Caco-2 (cell line): Measurements from ENCODE around the gene HES4. TPM values are rescaled to one million over a fixed set of nuclear protein-coding genes. Genes with fewer than 3 reads are reported as not detected.

Experiments used
- BruUV-seq: library from RNA; stranded (reverse); fragments of 400-500 nt; replicated peaks from 2 replicates; lab custom pipeline; 2021; lab: Mats Ljungman, UMichigan
- CTCF ChIA-PET: fragments of 300-600 bp; sonication (Branson Sonifier 250); formaldehyde crosslinking; loops from one replicate; lab custom pipeline; 2022; ENCODE audit warnings: antibody characterized with exemption; lab: Charles Lee
- POLR2A ChIA-PET: fragments of 300-600 bp; sonication (Branson Sonifier 250); formaldehyde crosslinking; loops from one replicate; lab custom pipeline; 2022; ENCODE audit warnings: antibody characterized with exemption; lab: Charles Lee
- DNase-seq, 2 experiments: peaks; one replicate each; pipeline versions ENCODE4 v3.0.0 to v3.0.0-alpha.2; 2020 to 2022
- H3K27me3 ChIP-seq: replicated peaks from 2 replicates; pipeline ENCODE4 v1.6.0; 2011; ENCODE audit warnings: low read length; ENCODE audit not compliant: control insufficient read depth, insufficient read depth
- H3K36me3 ChIP-seq: 2 replicates; pipeline ENCODE4 v1.5.1; 2011; ENCODE audit warnings: low read length; ENCODE audit not compliant: control insufficient read depth, insufficient read depth
- H3K4me1 ChIP-seq: fragments of 250-450 bp; sonication (Bioruptor Pico); 2 replicates; pipeline ENCODE4 v1.5.1; 2020; ENCODE audit warnings: mild to moderate bottlenecking
- H3K4me3 ChIP-seq: 2 replicates; pipeline ENCODE4 v1.5.1; 2011; ENCODE audit warnings: low read depth, mild to moderate bottlenecking, control low read depth, low read length
- H3K9me3 ChIP-seq: fragments of 250-450 bp; sonication (Bioruptor Pico); 2 replicates; pipeline ENCODE4 v1.5.1; 2020; ENCODE audit warnings: mild to moderate bottlenecking, moderate library complexity
- H3K27ac Mint-ChIP-seq: one replicate; pipeline ENCODE4 v1.8.0; 2022; ENCODE audit warnings: mixed read lengths; ENCODE audit not compliant: unreplicated experiment
- H3K27me3 Mint-ChIP-seq: one replicate; pipeline ENCODE4 v1.8.0; 2022; ENCODE audit warnings: mixed read lengths; ENCODE audit not compliant: insufficient read depth, unreplicated experiment
- H3K36me3 Mint-ChIP-seq: one replicate; pipeline ENCODE4 v1.8.0; 2022; ENCODE audit warnings: mild to moderate bottlenecking, mixed read lengths; ENCODE audit not compliant: insufficient read depth, unreplicated experiment
- H3K4me1 Mint-ChIP-seq: one replicate; pipeline ENCODE4 v1.8.0; 2022; ENCODE audit warnings: low read depth, mixed read lengths; ENCODE audit not compliant: unreplicated experiment
- H3K4me3 Mint-ChIP-seq: one replicate; pipeline ENCODE4 v1.8.0; 2022; ENCODE audit warnings: mild to moderate bottlenecking, moderate library complexity, mixed read lengths; ENCODE audit not compliant: unreplicated experiment
- H3K9me3 Mint-ChIP-seq: one replicate; pipeline ENCODE4 v1.8.0; 2022; ENCODE audit warnings: mixed read lengths; ENCODE audit not compliant: unreplicated experiment
- intact Hi-C: fragments of 100-400 bp; cut with micrococcal nuclease; formaldehyde crosslinking; loops from one replicate; pipeline ENCODE4 v1.10.0; 2022; ENCODE audit not compliant: unreplicated experiment
- total RNA-seq: library from RNA; stranded (reverse); gene quantifications from 2 replicates; pipeline ENCODE4 v1.2.3, GENCODE V29; 2022
- TF ChIP-seq, protein P1 (sequence below), 2 experiments: fragments of 200-600 bp in 1 of 2; IDR thresholded peaks; 1 replicate in 1 of 2; 2 replicates in 1 of 2; pipeline versions ENCODE4 v1.5.1 to v1.8.0; 2011 to 2022; ENCODE audit warnings: antibody characterized with exemption in 1 of 2, control low read depth in 1 of 2, inconsistent platforms in 1 of 2, low read depth in 1 of 2, low read length in 1 of 2, mild to moderate bottlenecking in 1 of 2, moderate library complexity in 1 of 2; ENCODE audit not compliant: insufficient read depth in 1 of 2, severe bottlenecking in 1 of 2, unreplicated experiment in 1 of 2

The HES4 gene
- total RNA-seq, 1 experiment from 2014 or later: 53.8 TPM

DNA sequence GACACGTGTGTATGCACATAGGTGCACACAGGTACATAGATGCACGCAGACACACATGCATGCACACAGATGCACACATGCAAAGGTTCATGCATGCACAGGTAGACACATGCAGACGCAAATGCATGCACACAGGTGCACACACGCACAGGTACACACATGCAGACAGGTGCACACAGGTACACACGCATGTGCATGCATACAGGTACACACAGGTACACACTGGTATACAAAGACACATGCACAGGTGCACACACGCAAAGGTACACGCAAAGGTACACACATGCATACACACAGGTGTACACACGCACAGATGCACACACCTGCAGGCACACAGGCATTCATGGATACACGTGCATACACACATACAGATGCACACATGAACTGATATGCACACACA lies 49.6 kb downstream of the HES4 start:
- Histone ChIP-seq H3K4me3 (no peak overlapping the region), H3K9me3 (no peaks in the 10 kb centered on the region), H3K27me3 (no peaks in the 10 kb centered on the region), H3K36me3 (no peaks in the 10 kb centered on the region; the same call in none of the 2 replicates), H3K4me1 (no peaks in the 10 kb centered on the region)
- DNase-seq: no peak
- BruUV-seq: no TSS peak
- Mint-ChIP-seq H3K4me3 (no peak overlapping the region), H3K27ac (no peak overlapping the region), H3K27me3 (no peaks in the 10 kb centered on the region), H3K4me1 (no peaks in the 10 kb centered on the region), H3K9me3 (no peaks in the 10 kb centered on the region), H3K36me3 (peaks cover 43% of the 10 kb centered on the region)
- POLR2A ChIA-PET: no interaction called here
- intact Hi-C loops: no loop called here
- TF ChIP-seq, protein P1, sequence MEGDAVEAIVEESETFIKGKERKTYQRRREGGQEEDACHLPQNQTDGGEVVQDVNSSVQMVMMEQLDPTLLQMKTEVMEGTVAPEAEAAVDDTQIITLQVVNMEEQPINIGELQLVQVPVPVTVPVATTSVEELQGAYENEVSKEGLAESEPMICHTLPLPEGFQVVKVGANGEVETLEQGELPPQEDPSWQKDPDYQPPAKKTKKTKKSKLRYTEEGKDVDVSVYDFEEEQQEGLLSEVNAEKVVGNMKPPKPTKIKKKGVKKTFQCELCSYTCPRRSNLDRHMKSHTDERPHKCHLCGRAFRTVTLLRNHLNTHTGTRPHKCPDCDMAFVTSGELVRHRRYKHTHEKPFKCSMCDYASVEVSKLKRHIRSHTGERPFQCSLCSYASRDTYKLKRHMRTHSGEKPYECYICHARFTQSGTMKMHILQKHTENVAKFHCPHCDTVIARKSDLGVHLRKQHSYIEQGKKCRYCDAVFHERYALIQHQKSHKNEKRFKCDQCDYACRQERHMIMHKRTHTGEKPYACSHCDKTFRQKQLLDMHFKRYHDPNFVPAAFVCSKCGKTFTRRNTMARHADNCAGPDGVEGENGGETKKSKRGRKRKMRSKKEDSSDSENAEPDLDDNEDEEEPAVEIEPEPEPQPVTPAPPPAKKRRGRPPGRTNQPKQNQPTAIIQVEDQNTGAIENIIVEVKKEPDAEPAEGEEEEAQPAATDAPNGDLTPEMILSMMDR (IDR thresholded peaks at IDR 0.05; ENCODE audit: insufficient read depth in 1 of 2, low read depth in 1 of 2, low read length in 1 of 2, severe bottlenecking in 1 of 2, unreplicated experiment in 1 of 2): no peak
- CTCF ChIA-PET: no interaction called here

Other genes starting within 250 kb of the HES4 start
- 0.54 and 0.63 TPM in 2 replicates for gene SAMD11, start 76.2 kb downstream of the HES4 start, total RNA-seq
- 93.4 and 94.1 TPM in 2 replicates for gene NOC2L, start 40.8 kb downstream of the HES4 start, total RNA-seq
- 33.1 and 34.4 TPM in 2 replicates for gene KLHL17, start 39.5 kb downstream of the HES4 start, total RNA-seq
- 3.1 and 4.0 TPM in 2 replicates for gene PLEKHN1, start 33.6 kb downstream of the HES4 start, total RNA-seq
- gene PERM1, start 18.0 kb downstream of the HES4 start, total RNA-seq: 0.18 and 0.65 TPM in 2 replicates
- 55.5 and 63.1 TPM in 2 replicates for gene ISG15, start 13.4 kb upstream of the HES4 start, total RNA-seq
- gene AGRN, start 20.0 kb upstream of the HES4 start, total RNA-seq: 176 and 188 TPM in 2 replicates
- 0.56 and 0.57 TPM in 2 replicates for gene RNF223, start 74.2 kb upstream of the HES4 start, total RNA-seq
- gene C1orf159, start 116.0 kb upstream of the HES4 start, total RNA-seq: 12.9 and 14.0 TPM in 2 replicates
- 0.29 and 1.2 TPM in 2 replicates for gene TTLL10, start 173.8 kb upstream of the HES4 start, total RNA-seq
- not detected in 2 replicates for gene TNFRSF18, start 206.5 kb upstream of the HES4 start, total RNA-seq
- gene TNFRSF4, start 214.1 kb upstream of the HES4 start, total RNA-seq: not detected in 2 replicates
- gene SDF4, start 231.9 kb upstream of the HES4 start, total RNA-seq: 138 and 140 TPM in 2 replicates
- 24.8 and 25.3 TPM in 2 replicates for gene B3GALT6, start 232.1 kb upstream of the HES4 start, total RNA-seq
- 3.4 and 3.7 TPM in 2 replicates for gene C1QTNF12, start 246.6 kb upstream of the HES4 start, total RNA-seq